PC-9 (cell line): ENCODE data around the gene STARD3NL.

Source experiments
- CTCF ChIP-seq: fragments of 200-600 bp; sonication (generic); conservative IDR thresholded peaks from 2 replicates; pipeline ENCODE4 v1.6.1; 2017; ENCODE audit warnings: mixed run types, antibody characterized with exemption, mild to moderate bottlenecking, moderate library complexity
- EZH2 ChIP-seq: fragments of 200-600 bp; sonication (generic); IDR thresholded peaks from 2 replicates; pipeline ENCODE4 v1.8.0; 2017; ENCODE audit warnings: antibody characterized with exemption, low read depth

DNA sequence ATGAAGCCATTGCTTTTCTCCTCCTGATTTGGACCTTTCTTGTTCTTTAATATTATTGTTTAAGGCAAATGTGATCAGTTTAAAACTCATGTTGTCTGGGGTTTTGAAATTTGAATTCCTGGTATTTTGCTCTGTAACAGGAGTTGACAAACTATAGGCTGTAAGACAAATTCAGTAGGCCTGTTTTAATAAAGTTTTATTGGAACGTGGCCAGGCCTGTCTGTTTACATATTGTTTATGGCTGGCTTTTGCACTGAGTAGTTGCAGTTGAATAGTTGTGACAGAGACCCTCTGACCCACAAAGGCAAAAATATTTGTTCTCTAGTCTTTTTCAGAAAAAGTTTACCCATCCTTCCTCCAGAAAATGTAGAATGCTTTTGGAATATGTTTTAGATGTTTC lies 29.8 kb downstream of the STARD3NL start:
- TF ChIP-seq EZH2 = no peak
- no peak for TF ChIP-seq CTCF
